ENCODE data around the gene CRB2.

- no peak for TF ChIP-seq CTCF (conservative IDR thresholded peaks at IDR 0.05 in 1 of 2, IDR thresholded peaks at IDR 0.05 in 1 of 2; ENCODE audit: low read depth in 1 of 2, low read length in 2 of 2)
- no peak for TF ChIP-seq EZH2 (IDR thresholded peaks at IDR 0.05; ENCODE audit: low read length, missing control alignments)
These were observed 1.7 kb downstream of the CRB2 start for GRCh38 chr9:123357743-123358059.

Measured in fibroblast of lung (primary cell).